SK-N-MC (cell line): Measurements from ENCODE around the gene NEK6.

Experiments
- EZH2 ChIP-seq: fragments of 200-600 bp; sonication (generic); IDR thresholded peaks from one replicate; pipeline ENCODE4 v1.6.1; 2017; ENCODE audit warnings: antibody characterized with exemption
- POLR2AphosphoS5 ChIP-seq: IDR thresholded peaks from 2 replicates; pipeline ENCODE4 v1.6.1; 2012; ENCODE audit warnings: mild to moderate bottlenecking, low read depth, low read length, borderline replicate concordance

- TF ChIP-seq POLR2AphosphoS5 (no peak), EZH2 (no peak)
Measured at GRCh38 chr9:124213396-124213795, 44.4 kb upstream of the NEK6 start.
